Thyroid gland (tissue), 4 donors: ENCODE measurements around the gene FAM217A. TPM values are rescaled to one million over a fixed set of nuclear protein-coding genes. Genes with fewer than 3 reads are reported as not detected.
"Not testable (repeated sequence)": the region's sequence is repeated elsewhere in the genome, so short reads cannot be mapped to it uniquely, and the experiment has no call there.

Source experiments
- DNase-seq, 2 donors: peaks; one replicate each; pipeline ENCODE4 v3.0.0-alpha.2; 2019
- H3K27ac ChIP-seq, 3 donors: fragments of 200-600 bp; sonication (generic); 1 replicate in 2 of 3; 2 replicates in 1 of 3; pipeline ENCODE4 v1.5.1; 2016 to 2019; ENCODE audit warnings: mild to moderate bottlenecking in 1 of 3, moderate library complexity in 1 of 3
- H3K27me3 ChIP-seq: fragments of 200-600 bp; sonication (generic); one replicate; pipeline ENCODE4 v1.5.1; 2019
- H3K36me3 ChIP-seq, 2 donors: fragments of 200-600 bp; sonication (generic); one replicate each; pipeline ENCODE4 v1.5.1; 2016 to 2019
- H3K4me1 ChIP-seq, 2 donors: fragments of 200-600 bp; sonication (generic); one replicate each; pipeline ENCODE4 v1.5.1; 2017 to 2019
- H3K4me3 ChIP-seq, 3 donors: fragments of 200-600 bp; sonication (generic); replicated peaks in 1 of 3; 1 replicate in 2 of 3; 2 replicates in 1 of 3; pipeline ENCODE4 v1.5.1; 2016; ENCODE audit warnings: mild to moderate bottlenecking in 1 of 3
- H3K9me3 ChIP-seq: fragments of 200-600 bp; sonication (generic); one replicate; pipeline ENCODE4 v1.5.1; 2017
- CTCF ChIP-seq, 6 experiments: fragments of 200-600 bp in 3 of 6; fragments of 450-650 bp in 3 of 6; sonication (generic) in 3 of 6; IDR thresholded peaks; one replicate each; pipeline ENCODE4 v1.5.1; 2016 to 2019; ENCODE audit warnings: antibody characterized with exemption in 6 of 6, mild to moderate bottlenecking in 2 of 6, inconsistent platforms in 1 of 6, moderate library complexity in 1 of 6
- POLR2A ChIP-seq, 2 donors: fragments of 450-650 bp; IDR thresholded peaks; one replicate each; pipeline ENCODE4 v1.6.1; 2017; ENCODE audit warnings: antibody characterized with exemption in 2 of 2, mild to moderate bottlenecking in 2 of 2, moderate library complexity in 1 of 2
- WGBS, 2 donors: methylation state at CpG; one replicate each; pipeline ENCODE4 v1.1.5; 2017; 5-methylcytosine and 5-hydroxymethylcytosine counted together
- intact Hi-C: fragments of 100-400 bp; cut with DNase I; formaldehyde crosslinking; loops from one replicate; pipeline ENCODE4 v1.15.1; 2023
- total RNA-seq, 4 donors: library from RNA; depleted of rRNA; stranded (reverse); fragments of >200 nt; gene quantifications; one replicate each; pipeline ENCODE4 v1.2.3, GENCODE V29; 2016

The FAM217A gene
- total RNA-seq, 4 donors from 2014 or later: 0.27 TPM; not detected in 3

DNA sequence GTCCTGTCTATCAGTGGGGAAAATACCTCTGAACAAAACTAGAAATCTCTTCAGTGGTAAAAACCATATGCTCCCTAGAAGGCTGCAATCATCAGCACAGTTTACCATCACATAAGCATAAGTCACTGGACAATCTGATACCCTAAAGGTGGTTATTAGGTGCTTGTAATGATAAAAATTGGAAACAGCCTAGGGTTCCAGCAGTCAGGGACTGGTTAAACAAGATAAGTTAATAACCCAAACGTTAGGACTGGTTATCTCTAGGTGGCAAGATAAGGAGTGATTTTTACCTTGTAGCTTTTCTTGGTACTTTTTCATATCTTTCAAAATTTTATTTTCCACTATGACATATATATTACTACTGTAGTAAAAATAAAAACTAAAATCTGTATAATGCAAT is 45.4 kb upstream of the FAM217A start:
- DNase-seq: no peak
- 51 to 57% methylated on average over 1 of the region's 1 CpG for WGBS, 2 donors
- peaks cover 42 to 49% of the 10 kb centered on the region in 2 donors for H3K36me3 ChIP-seq
- H3K27me3 ChIP-seq: no peaks in the 10 kb centered on the region
- no peak overlapping the region for H3K4me3 ChIP-seq
- intact Hi-C loops: no loop called here
- H3K9me3 ChIP-seq: no peaks in the 10 kb centered on the region
- no peaks in the 10 kb centered on the region for H3K4me1 ChIP-seq
- TF ChIP-seq POLR2A (IDR thresholded peaks at IDR 0.05) (no peak), CTCF (IDR thresholded peaks at IDR 0.05) (no peak)
- H3K27ac ChIP-seq: no peak overlapping the region

DNA sequence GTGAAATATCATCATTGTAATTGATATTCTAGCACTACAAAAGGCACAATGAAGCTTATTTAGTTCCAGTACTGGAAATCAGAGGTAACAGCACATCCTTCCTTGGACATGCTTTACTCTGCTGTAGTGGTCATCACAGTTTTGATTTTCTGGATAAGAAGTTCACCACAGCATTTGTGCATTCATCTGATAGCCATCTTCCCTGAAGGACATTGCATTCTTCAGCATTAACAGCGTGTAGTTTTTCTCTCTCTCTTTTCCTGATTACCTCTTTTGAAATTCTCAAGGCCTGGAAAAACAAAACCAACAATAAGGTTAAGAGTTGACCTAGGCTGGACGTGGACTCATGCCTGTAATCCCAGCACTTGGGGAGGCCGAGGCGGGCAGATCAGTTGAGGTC is 36.8 kb upstream of the FAM217A start:
- Histone ChIP-seq H3K9me3 (no peaks in the 10 kb centered on the region), H3K4me1 (no peaks in the 10 kb centered on the region), H3K36me3 (peaks cover 35 to 49% of the 10 kb centered on the region in 2 donors), H3K27me3 (no peaks in the 10 kb centered on the region), H3K27ac (no peak overlapping the region), H3K4me3 (no peak overlapping the region)
- intact Hi-C loops: no loop called here
- no peak for DNase-seq
- WGBS, 2 donors: 94 to 95% methylated on average over 4 of the region's 4 CpGs
- TF ChIP-seq POLR2A (IDR thresholded peaks at IDR 0.05) (no peak), CTCF (IDR thresholded peaks at IDR 0.05) (no peak)

DNA sequence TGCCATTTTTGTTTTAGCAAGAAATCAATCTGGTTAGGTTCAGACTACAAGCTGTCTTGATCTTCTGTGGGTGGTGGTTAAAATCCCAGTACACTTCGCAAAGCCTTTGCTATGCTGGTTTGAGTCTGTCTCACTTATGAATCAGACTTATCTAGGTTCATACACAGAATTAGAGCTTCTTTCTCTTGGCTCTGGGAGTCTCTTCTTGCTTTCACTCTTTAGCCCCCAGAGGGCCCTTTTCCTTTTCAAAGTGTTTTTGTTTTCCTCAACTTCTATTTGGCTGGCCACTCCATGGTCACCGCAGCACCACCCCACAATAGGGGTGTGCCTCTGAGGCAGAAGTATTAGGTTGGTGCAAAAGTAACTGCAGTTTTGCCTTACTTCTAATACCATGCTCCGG is 35.2 kb upstream of the FAM217A start:
- DNase-seq: no peak
- WGBS, 2 donors: 91 to 98% methylated on average over 3 of the region's 3 CpGs
- no peak overlapping the region for H3K27ac ChIP-seq
- intact Hi-C loops: no loop called here
- TF ChIP-seq CTCF (IDR thresholded peaks at IDR 0.05) (no peak), POLR2A (IDR thresholded peaks at IDR 0.05) (no peak)
- no peaks in the 10 kb centered on the region for H3K27me3 ChIP-seq
- H3K4me1 ChIP-seq: no peaks in the 10 kb centered on the region
- H3K4me3 ChIP-seq: no peak overlapping the region
- peaks cover 23 to 38% of the 10 kb centered on the region in 2 donors for H3K36me3 ChIP-seq
- no peaks in the 10 kb centered on the region for H3K9me3 ChIP-seq

GRCh38 chr6:4113649-4114048 is 34.7 kb upstream of the FAM217A start:
- intact Hi-C loops: no loop called here
- no peaks in the 10 kb centered on the region for H3K27me3 ChIP-seq
- no peaks in the 10 kb centered on the region for H3K9me3 ChIP-seq
- no peak for TF ChIP-seq CTCF (IDR thresholded peaks at IDR 0.05)
- H3K27ac ChIP-seq: no peak overlapping the region
- no peak for DNase-seq
- no peaks in the 10 kb centered on the region for H3K4me1 ChIP-seq
- peaks cover 23 to 34% of the 10 kb centered on the region in 2 donors for H3K36me3 ChIP-seq
- H3K4me3 ChIP-seq: no peak overlapping the region

GRCh38 chr6:4112366-4112765 is 33.4 kb upstream of the FAM217A start:
- whole genome bisulfite sequencing, 2 donors: 97 to 98% methylated on average over 3 of the region's 3 CpGs
- H3K4me3 ChIP-seq: no peak overlapping the region
- DNase-seq: no peak
- TF ChIP-seq POLR2A (IDR thresholded peaks at IDR 0.05): no peak
- TF ChIP-seq CTCF (IDR thresholded peaks at IDR 0.05): no peak
- H3K9me3 ChIP-seq: no peaks in the 10 kb centered on the region
- intact Hi-C loops: no loop called here
- H3K27ac ChIP-seq: no peak overlapping the region
- H3K27me3 ChIP-seq: no peaks in the 10 kb centered on the region
- peaks cover 21 to 24% of the 10 kb centered on the region in 2 donors for H3K36me3 ChIP-seq
- no peaks in the 10 kb centered on the region for H3K4me1 ChIP-seq

- WGBS, 2 donors: 67 to 69% methylated on average over 4 of the region's 4 CpGs
- intact Hi-C loops: not testable (repeated sequence)
These were observed 30.5 kb upstream of the FAM217A start for GRCh38 chr6:4109363-4109815.

More at GRCh38 chr6:4109363-4109815, 30.5 kb upstream of the FAM217A start:
- not testable (repeated sequence) for H3K27ac ChIP-seq, H3K27me3 ChIP-seq, H3K4me3 ChIP-seq, H3K4me1 ChIP-seq, H3K9me3 ChIP-seq, DNase-seq, H3K36me3 ChIP-seq
